Parathyroid adenoma (tissue), 2 donors: Measurements from ENCODE around the gene FYB1.
A peak's percentile ranks its signal among the peaks of the same experiment; 100 is the strongest.

Experiments
- H2AFZ ChIP-seq: fragments of 300-600 bp; sonication (generic); one replicate; pipeline ENCODE4 v1.7.0; 2017; ENCODE audit warnings: antibody characterized with exemption, mild to moderate bottlenecking
- H3K27ac ChIP-seq: fragments of 300-600 bp; sonication (generic); one replicate; pipeline ENCODE4 v1.7.0; 2017
- H3K27me3 ChIP-seq: fragments of 300-600 bp; sonication (generic); one replicate; pipeline ENCODE4 v1.7.0; 2017; ENCODE audit warnings: low read length; ENCODE audit not compliant: control insufficient read depth, insufficient read depth
- H3K36me3 ChIP-seq: fragments of 300-600 bp; sonication (generic); one replicate; pipeline ENCODE4 v1.7.0; 2017; ENCODE audit warnings: low read length; ENCODE audit not compliant: control insufficient read depth, insufficient read depth
- H3K4me1 ChIP-seq: fragments of 300-600 bp; sonication (generic); one replicate; pipeline ENCODE4 v1.7.0; 2017; ENCODE audit warnings: control low read depth
- H3K4me2 ChIP-seq: fragments of 300-600 bp; sonication (generic); one replicate; pipeline ENCODE4 v1.7.0; 2017; ENCODE audit warnings: low read length
- H3K4me3 ChIP-seq: fragments of 300-600 bp; sonication (generic); one replicate; pipeline ENCODE4 v1.7.0; 2017; ENCODE audit warnings: low read depth, low read length
- H3K79me2 ChIP-seq: fragments of 300-600 bp; sonication (generic); one replicate; pipeline ENCODE4 v1.7.0; 2017; ENCODE audit warnings: control low read depth
- H3K9ac ChIP-seq: fragments of 300-600 bp; sonication (generic); one replicate; pipeline ENCODE4 v1.7.0; 2017; ENCODE audit warnings: mild to moderate bottlenecking
- H3K9me3 ChIP-seq: fragments of 300-600 bp; sonication (generic); one replicate; pipeline ENCODE4 v1.7.0; 2017; ENCODE audit warnings: low read length; ENCODE audit not compliant: control insufficient read depth
- TF ChIP-seq, protein P1 (sequence below): fragments of 300-600 bp; sonication (generic); IDR thresholded peaks from one replicate; pipeline ENCODE4 v1.7.0; 2017; ENCODE audit warnings: antibody characterized with exemption, mild to moderate bottlenecking
- donor health status: primary hyperparathyroidism.

The FYB1 gene

GRCh38 chr5:39076757-39077728 is 142.3 kb downstream of the FYB1 start:
- no peaks in the 10 kb centered on the region for H3K36me3 ChIP-seq
- TF ChIP-seq, protein P1, sequence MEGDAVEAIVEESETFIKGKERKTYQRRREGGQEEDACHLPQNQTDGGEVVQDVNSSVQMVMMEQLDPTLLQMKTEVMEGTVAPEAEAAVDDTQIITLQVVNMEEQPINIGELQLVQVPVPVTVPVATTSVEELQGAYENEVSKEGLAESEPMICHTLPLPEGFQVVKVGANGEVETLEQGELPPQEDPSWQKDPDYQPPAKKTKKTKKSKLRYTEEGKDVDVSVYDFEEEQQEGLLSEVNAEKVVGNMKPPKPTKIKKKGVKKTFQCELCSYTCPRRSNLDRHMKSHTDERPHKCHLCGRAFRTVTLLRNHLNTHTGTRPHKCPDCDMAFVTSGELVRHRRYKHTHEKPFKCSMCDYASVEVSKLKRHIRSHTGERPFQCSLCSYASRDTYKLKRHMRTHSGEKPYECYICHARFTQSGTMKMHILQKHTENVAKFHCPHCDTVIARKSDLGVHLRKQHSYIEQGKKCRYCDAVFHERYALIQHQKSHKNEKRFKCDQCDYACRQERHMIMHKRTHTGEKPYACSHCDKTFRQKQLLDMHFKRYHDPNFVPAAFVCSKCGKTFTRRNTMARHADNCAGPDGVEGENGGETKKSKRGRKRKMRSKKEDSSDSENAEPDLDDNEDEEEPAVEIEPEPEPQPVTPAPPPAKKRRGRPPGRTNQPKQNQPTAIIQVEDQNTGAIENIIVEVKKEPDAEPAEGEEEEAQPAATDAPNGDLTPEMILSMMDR: no peak
- H3K27ac ChIP-seq: no peak overlapping the region
- peaks cover 7% of the 10 kb centered on the region for H3K79me2 ChIP-seq
- H3K9ac ChIP-seq: no peak overlapping the region
- no peaks in the 10 kb centered on the region for H3K4me1 ChIP-seq
- no peaks in the 10 kb centered on the region for H3K27me3 ChIP-seq
- H3K4me3 ChIP-seq: no peak overlapping the region
- no peak overlapping the region for H3K4me2 ChIP-seq
- H2AFZ ChIP-seq: no peak overlapping the region
- no peaks in the 10 kb centered on the region for H3K9me3 ChIP-seq

- no peaks in the 10 kb centered on the region for H3K4me1 ChIP-seq
- H3K27ac ChIP-seq: no peak overlapping the region
- no peak overlapping the region for H3K9ac ChIP-seq
These were observed 143.1 kb downstream of the FYB1 start for GRCh38 chr5:39076101-39076756.

DNA sequence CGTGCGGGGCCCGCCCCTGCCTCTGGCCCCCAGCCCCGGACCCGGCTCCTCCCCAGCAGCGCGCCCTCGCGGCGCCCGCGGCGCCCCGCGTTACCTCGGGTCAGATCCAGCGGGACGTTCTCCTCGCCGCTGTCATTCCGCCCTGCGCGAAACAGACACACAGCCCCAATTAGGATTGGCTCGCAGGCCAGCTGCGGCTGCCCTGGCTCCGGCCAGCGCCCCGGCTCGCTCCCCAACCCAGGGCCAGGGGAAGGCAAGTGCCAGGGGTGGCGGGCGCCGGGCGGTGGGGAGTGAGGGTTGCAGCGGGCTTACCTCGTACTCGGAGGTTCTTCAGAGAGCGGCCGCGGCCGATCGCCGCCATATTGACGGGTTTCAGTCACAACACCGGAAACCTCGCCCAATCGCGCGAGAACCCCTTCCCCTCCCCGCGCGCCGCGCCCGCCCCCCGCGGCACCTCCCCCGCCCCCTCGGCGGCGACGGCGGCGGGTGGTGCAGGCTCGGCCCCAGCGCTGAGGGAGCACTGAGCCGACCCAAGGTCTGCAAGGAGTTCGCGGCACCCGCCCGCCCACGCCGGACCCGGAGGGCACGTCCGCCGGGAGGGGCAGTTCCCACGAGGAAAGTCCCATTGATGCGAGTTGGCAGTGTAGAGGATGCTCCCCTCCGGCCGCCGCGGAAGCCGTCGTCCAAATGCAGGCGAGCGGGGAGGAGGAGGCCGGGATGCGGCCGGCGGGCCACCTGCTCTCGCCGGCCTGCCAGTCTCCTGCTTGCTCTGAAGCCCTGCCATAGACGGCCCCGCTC is 145.1 kb downstream of the FYB1 start, which contains the start of gene RICTOR:
TSS of gene RICTOR (minus strand) at position 383 of the 798 bp plus-strand sequence. CDS start at position 361, 22 bp downstream.
- H3K9ac ChIP-seq: peak within 1 kb of the TSS; percentile 98
- H3K79me2 ChIP-seq: peaks cover 21% of the 10 kb centered on the region
- no peaks in the 10 kb centered on the region for H3K27me3 ChIP-seq
- H3K9me3 ChIP-seq: no peaks in the 10 kb centered on the region
- peak within 1 kb of the TSS; percentile 98 for H2AFZ ChIP-seq
- H3K4me1 ChIP-seq: no peaks in the 10 kb centered on the region
- peak within 1 kb of the TSS; percentile 97 for H3K4me3 ChIP-seq
- peak within 1 kb of the TSS; percentile 96 for H3K27ac ChIP-seq
- H3K36me3 ChIP-seq: no peaks in the 10 kb centered on the region
- TF ChIP-seq, protein P1: no peak
- H3K4me2 ChIP-seq: peak within 1 kb of the TSS; percentile 94

More at GRCh38 chr5:39076101-39076756, 143.1 kb downstream of the FYB1 start:
- Histone ChIP-seq H3K4me3 (no peak overlapping the region), H3K36me3 (no peaks in the 10 kb centered on the region), H2AFZ (no peak overlapping the region), H3K79me2 (peaks cover 10% of the 10 kb centered on the region), H3K4me2 (no peak overlapping the region), H3K9me3 (no peaks in the 10 kb centered on the region), H3K27me3 (no peaks in the 10 kb centered on the region)
- TF ChIP-seq, protein P1: no peak

- Histone ChIP-seq H3K27me3 (no peaks in the 10 kb centered on the region), H3K4me3 (peak overlapping the region; percentile 97), H2AFZ (peak overlapping the region; percentile 75), H3K4me2 (peak overlapping the region; percentile 85), H3K9me3 (no peaks in the 10 kb centered on the region), H3K79me2 (peaks cover 22% of the 10 kb centered on the region), H3K36me3 (no peaks in the 10 kb centered on the region), H3K4me1 (no peaks in the 10 kb centered on the region), H3K9ac (peak overlapping the region; percentile 20), H3K27ac (peak overlapping the region; percentile 96)
- TF ChIP-seq, protein P1: no peak
These were observed 145.7 kb downstream of the FYB1 start for GRCh38 chr5:39073767-39074016.
